PC-9 (cell line): ENCODE measurements around the gene C4BPA. TPM values are rescaled to one million over a fixed set of nuclear protein-coding genes. Genes with fewer than 3 reads are reported as not detected.
A peak's percentile ranks its signal among the peaks of the same experiment; 100 is the strongest.

ENCODE experiments used
- BruUV-seq: library from RNA; stranded (reverse); fragments of 400-500 nt; replicated peaks from 2 replicates; lab custom pipeline; 2021; lab: Mats Ljungman, UMichigan
- CTCF ChIA-PET: fragments of 300-600 bp; sonication (Branson Sonifier 250); formaldehyde crosslinking; loops from one replicate; lab custom pipeline; 2022; ENCODE audit warnings: antibody characterized with exemption; lab: Charles Lee
- POLR2A ChIA-PET: fragments of 300-600 bp; sonication (Branson Sonifier 250); formaldehyde crosslinking; loops from one replicate; lab custom pipeline; 2022; ENCODE audit warnings: antibody characterized with exemption; ENCODE audit not compliant: unreplicated experiment; lab: Charles Lee
- DNase-seq, 2 experiments: peaks; one replicate each; pipeline versions ENCODE4 v3.0.0 to v3.0.0-alpha.2; 2015 to 2022; ENCODE audit warnings: mixed read lengths in 1 of 2
- H2AFZ ChIP-seq: fragments of 200-600 bp; sonication (generic); 2 replicates; pipeline ENCODE4 v1.8.1; 2017; ENCODE audit warnings: antibody characterized with exemption
- H3F3A ChIP-seq: fragments of 200-600 bp; sonication (generic); 2 replicates; pipeline ENCODE4 v1.8.1; 2017; ENCODE audit warnings: antibody characterized with exemption, mild to moderate bottlenecking, low read depth; ENCODE audit not compliant: insufficient read depth
- H3K27ac ChIP-seq: fragments of 200-600 bp; sonication (generic); 2 replicates; pipeline ENCODE4 v1.6.1; 2016; ENCODE audit warnings: mixed run types
- H3K27me3 ChIP-seq: fragments of 200-600 bp; sonication (generic); 2 replicates; pipeline ENCODE4 v1.6.1; 2016; ENCODE audit warnings: low read depth, mixed run types; ENCODE audit not compliant: insufficient read depth
- H3K36me3 ChIP-seq: fragments of 200-600 bp; sonication (generic); 2 replicates; pipeline ENCODE4 v1.6.1; 2016; ENCODE audit warnings: low read depth, mixed run types
- H3K4me1 ChIP-seq: fragments of 200-600 bp; sonication (generic); replicated peaks from 2 replicates; pipeline ENCODE4 v1.6.1; 2016; ENCODE audit warnings: mixed run types; ENCODE audit not compliant: insufficient read depth
- H3K4me2 ChIP-seq: fragments of 200-600 bp; sonication (generic); 2 replicates; pipeline ENCODE4 v1.6.1; 2017; ENCODE audit warnings: mixed run types
- H3K4me3 ChIP-seq: fragments of 200-600 bp; sonication (generic); 2 replicates; pipeline ENCODE4 v1.6.1; 2016; ENCODE audit warnings: mixed run types
- H3K79me2 ChIP-seq: fragments of 200-600 bp; sonication (generic); 2 replicates; pipeline ENCODE4 v1.6.1; 2017; ENCODE audit warnings: low read depth, mixed run types
- H3K9me2 ChIP-seq: fragments of 200-600 bp; sonication (generic); 2 replicates; pipeline ENCODE4 v1.8.1; 2017; ENCODE audit warnings: mild to moderate bottlenecking; ENCODE audit not compliant: insufficient read depth
- H3K9me3 ChIP-seq: fragments of 200-600 bp; sonication (generic); 2 replicates; pipeline ENCODE4 v1.8.1; 2016; ENCODE audit warnings: low read depth; ENCODE audit not compliant: insufficient read depth
- H4K20me1 ChIP-seq: fragments of 200-600 bp; sonication (generic); 2 replicates; pipeline ENCODE4 v1.8.1; 2017; ENCODE audit not compliant: insufficient read depth
- CTCF ChIP-seq: fragments of 200-600 bp; sonication (generic); conservative IDR thresholded peaks from 2 replicates; pipeline ENCODE4 v1.6.1; 2017; ENCODE audit warnings: mixed run types, antibody characterized with exemption, mild to moderate bottlenecking, moderate library complexity
- EZH2 ChIP-seq: fragments of 200-600 bp; sonication (generic); IDR thresholded peaks from 2 replicates; pipeline ENCODE4 v1.8.0; 2017; ENCODE audit warnings: antibody characterized with exemption, low read depth
- intact Hi-C: fragments of 100-400 bp; cut with micrococcal nuclease; formaldehyde crosslinking; loops from one replicate; pipeline ENCODE4 v1.10.0; 2022; ENCODE audit not compliant: unreplicated experiment
- total RNA-seq: library from RNA; stranded (reverse); gene quantifications from 2 replicates; pipeline ENCODE4 v1.2.3, GENCODE V29; 2021

The C4BPA gene
- total RNA-seq, 1 experiment from 2014 or later, result not detected

GRCh38 chr1:207073906-207074820, 29.9 kb upstream of the C4BPA start:
- H4K20me1 ChIP-seq, result no peaks in the 10 kb centered on the region
- ChIA-PET POLR2A (no interaction called here), CTCF (interaction anchor here (0.6 to 1.3 kb wide), 2 partner anchors 127 to 163 kb away, joined by 3 to 4 read pairs; no protein-coding TSS in a partner anchor)
- no peaks in the 10 kb centered on the region for H3F3A ChIP-seq
- no peaks in the 10 kb centered on the region for H3K27me3 ChIP-seq
- no peak overlapping the region for H3K4me3 ChIP-seq
- TF ChIP-seq EZH2 (no peak), CTCF (no peak)
- intact Hi-C loops, result no loop called here
- no peak overlapping the region for H2AFZ ChIP-seq
- BruUV-seq, result no TSS peak
- H3K4me2 ChIP-seq, result no peak overlapping the region
- no peaks in the 10 kb centered on the region for H3K9me3 ChIP-seq
- no peak for DNase-seq
- H3K4me1 ChIP-seq, result no peaks in the 10 kb centered on the region
- no peaks in the 10 kb centered on the region for H3K9me2 ChIP-seq
- no peaks in the 10 kb centered on the region for H3K79me2 ChIP-seq
- H3K36me3 ChIP-seq, result no peaks in the 10 kb centered on the region; the same call in 1 of the 2 replicates
- no peak overlapping the region for H3K27ac ChIP-seq

DNA sequence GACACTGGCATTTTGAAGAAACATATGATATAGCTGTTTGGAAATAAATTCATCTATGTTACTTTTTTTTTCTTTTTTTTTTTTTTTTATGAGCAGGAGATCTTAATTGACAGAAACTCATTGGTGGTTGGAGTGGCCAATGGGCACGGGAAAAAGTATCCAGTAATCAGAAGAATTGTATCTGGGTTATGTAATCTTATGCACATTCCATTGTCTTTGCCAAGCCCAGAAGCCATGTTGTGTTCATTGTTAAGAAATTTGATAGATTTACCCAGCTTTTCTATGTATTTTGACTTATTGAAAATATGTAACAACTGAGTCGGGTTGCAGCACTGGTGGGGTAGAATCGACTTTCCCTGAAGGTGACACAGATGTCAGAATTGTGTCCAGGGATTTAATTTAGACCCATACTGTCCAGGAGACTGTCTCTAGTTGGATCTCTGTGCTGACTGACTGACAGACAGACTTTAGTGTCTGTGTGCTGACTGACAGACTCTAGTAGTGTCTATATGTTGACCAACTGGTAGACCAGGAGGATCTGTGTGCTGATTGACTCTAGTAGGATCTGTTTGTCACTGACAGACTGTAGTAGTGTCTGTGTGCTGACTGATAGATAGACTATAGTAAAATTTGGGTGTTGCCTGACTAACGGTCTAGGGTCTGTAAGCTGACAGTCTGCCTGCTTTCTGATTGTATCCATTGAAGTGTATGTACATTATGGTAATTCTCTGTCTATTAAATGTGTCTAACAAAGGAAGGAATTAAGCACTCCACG, 27.7 kb upstream of the C4BPA start:
- ChIA-PET CTCF (interaction anchor here (0.6 kb wide), 1 partner anchor 489 kb away, joined by 4 read pairs; no protein-coding TSS in a partner anchor), POLR2A (no interaction called here)
- BruUV-seq, result no TSS peak

More for the DNA sequence above, 27.7 kb upstream of the C4BPA start:
- Histone ChIP-seq H3K27ac (no peak overlapping the region), H3K4me2 (no peak overlapping the region), H3K4me1 (no peaks in the 10 kb centered on the region), H3K4me3 (no peak overlapping the region), H3K9me3 (no peaks in the 10 kb centered on the region), H4K20me1 (no peaks in the 10 kb centered on the region), H3K79me2 (no peaks in the 10 kb centered on the region), H3F3A (no peaks in the 10 kb centered on the region; the same call in 1 of the 2 replicates), H3K9me2 (no peaks in the 10 kb centered on the region), H2AFZ (no peak overlapping the region), H3K36me3 (no peaks in the 10 kb centered on the region; the same call in 1 of the 2 replicates), H3K27me3 (no peaks in the 10 kb centered on the region)
- TF ChIP-seq CTCF, result no peak
- no peak for TF ChIP-seq EZH2
- intact Hi-C loops, result loop anchor here (2.0 to 5.0 kb wide), 4 partner anchors 349 to 469 kb away; no protein-coding TSS in a partner anchor
- DNase-seq, result peak in 1 of 2 experiments; percentile 19
